ENCODE data around the gene CCND3. TPM values are rescaled to one million over a fixed set of nuclear protein-coding genes. Genes with fewer than 3 reads are reported as not detected.
"Not testable (repeated sequence)": the region's sequence is repeated elsewhere in the genome, so short reads cannot be mapped to it uniquely, and the experiment has no call there.

The CCND3 gene
- polyA plus RNA-seq, 3 donors: 21.0 to 31.1 (median 25.1) TPM

- DNase-seq (ENCODE audit: extremely low read depth in 1 of 11, low read depth in 9 of 11, low spot score in 4 of 11): no peak
Measured at GRCh38 chr6:41960028-41960427, 18.4 kb upstream of the CCND3 start.

GRCh38 chr6:41958022-41958856 is 16.6 kb upstream of the CCND3 start:
- DNase-seq (ENCODE audit: extremely low read depth in 1 of 11, low read depth in 9 of 11, low spot score in 4 of 11): no peak

- DNase-seq (ENCODE audit: extremely low read depth in 1 of 11, low read depth in 9 of 11, low spot score in 4 of 11): no peak
Measured at GRCh38 chr6:41957117-41957516, 15.5 kb upstream of the CCND3 start.

GRCh38 chr6:41955412-41955811 is 13.8 kb upstream of the CCND3 start:
- DNase-seq (ENCODE audit: extremely low read depth in 1 of 11, low read depth in 9 of 11, low spot score in 4 of 11): no peak

- DNase-seq (ENCODE audit: extremely low read depth in 1 of 11, low read depth in 9 of 11, low spot score in 4 of 11): no peak
Measured at GRCh38 chr6:41954668-41955067, 13.1 kb upstream of the CCND3 start.

- no peak for DNase-seq (ENCODE audit: extremely low read depth in 1 of 11, low read depth in 9 of 11, low spot score in 4 of 11)
Measured at GRCh38 chr6:41947581-41948220, 6.1 kb upstream of the CCND3 start.

- DNase-seq (ENCODE audit: extremely low read depth in 1 of 11, low read depth in 9 of 11, low spot score in 4 of 11): no peak
Measured at GRCh38 chr6:41943456-41943855, 1.8 kb upstream of the CCND3 start.

GRCh38 chr6:41942882-41943281 is 1.3 kb upstream of the CCND3 start:
- not testable (repeated sequence) for DNase-seq (ENCODE audit: extremely low read depth in 1 of 11, low read depth in 9 of 11, low spot score in 4 of 11)

- peak in 1 of 11 donors; percentile 43 for DNase-seq (ENCODE audit: extremely low read depth in 1 of 11, low read depth in 9 of 11, low spot score in 4 of 11)
Measured at GRCh38 chr6:41942067-41942851, 651 bp upstream of the CCND3 start.

- peak in 1 of 11 donors; percentile 15 for DNase-seq (ENCODE audit: extremely low read depth in 1 of 11, low read depth in 9 of 11, low spot score in 4 of 11)
Measured at GRCh38 chr6:41940759-41941279, 789 bp downstream of the CCND3 start.

- peak in 2 of 11 donors; percentile 19 to 67 for DNase-seq (ENCODE audit: extremely low read depth in 1 of 11, low read depth in 9 of 11, low spot score in 4 of 11)
Measured at GRCh38 chr6:41939848-41940758, 1.5 kb downstream of the CCND3 start.

- DNase-seq (ENCODE audit: extremely low read depth in 1 of 11, low read depth in 9 of 11, low spot score in 4 of 11): no peak
Measured at GRCh38 chr6:41939176-41939847, 2.3 kb downstream of the CCND3 start.

- no peak for DNase-seq (ENCODE audit: extremely low read depth in 1 of 11, low read depth in 9 of 11, low spot score in 4 of 11)
Measured at GRCh38 chr6:41938590-41939175, 2.9 kb downstream of the CCND3 start.

GRCh38 chr6:41937861-41938574 is 3.6 kb downstream of the CCND3 start:
- DNase-seq (ENCODE audit: extremely low read depth in 1 of 11, low read depth in 9 of 11, low spot score in 4 of 11): no peak

- no peak for DNase-seq (ENCODE audit: extremely low read depth in 1 of 11, low read depth in 9 of 11, low spot score in 4 of 11)
Measured at GRCh38 chr6:41937472-41937860, 4.1 kb downstream of the CCND3 start.

- peak in 5 of 11 donors; percentile 34 to 54 (median 45) for DNase-seq (ENCODE audit: extremely low read depth in 1 of 11, low read depth in 9 of 11, low spot score in 4 of 11)
Measured at GRCh38 chr6:41936073-41936837, 5.4 kb downstream of the CCND3 start.

Data from renal cortex interstitium (tissue), 11 donors.